GM19025 (cell line): ENCODE measurements around the gene ZNF350.
A peak's percentile ranks its signal among the peaks of the same experiment; 100 is the strongest.
"Not testable (repeated sequence)": the region's sequence is repeated elsewhere in the genome, so short reads cannot be mapped to it uniquely, and the experiment has no call there.

ENCODE experiments used
- ATAC-seq: cut with Tn5 transposase; IDR thresholded peaks from one replicate; pipeline ENCODE4 v1.9.1; 2021; ENCODE audit warnings: mild to moderate bottlenecking, low read depth, moderate library complexity; ENCODE audit not compliant: unreplicated experiment

Gene ZNF350

DNA sequence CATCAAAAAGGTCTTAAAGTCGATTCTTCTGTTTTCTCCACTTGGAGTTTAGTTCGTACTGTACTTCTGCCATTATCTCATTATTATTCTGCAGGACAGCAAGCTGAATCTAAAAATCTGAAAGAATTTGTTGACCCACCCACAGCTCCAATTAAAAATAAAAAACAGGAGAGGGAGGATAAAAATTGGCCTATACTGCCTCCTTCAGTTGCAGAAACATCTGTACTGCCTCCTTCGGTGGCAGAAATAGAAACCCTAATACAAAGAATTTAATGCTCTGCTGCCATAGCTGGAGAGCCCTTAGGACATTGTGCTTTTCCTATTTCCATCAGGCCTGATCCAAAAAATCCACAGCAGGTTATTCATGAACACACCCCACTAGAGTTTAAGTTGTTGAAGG is 9.8 kb downstream of the ZNF350 start:
- ATAC-seq: no peak

DNA sequence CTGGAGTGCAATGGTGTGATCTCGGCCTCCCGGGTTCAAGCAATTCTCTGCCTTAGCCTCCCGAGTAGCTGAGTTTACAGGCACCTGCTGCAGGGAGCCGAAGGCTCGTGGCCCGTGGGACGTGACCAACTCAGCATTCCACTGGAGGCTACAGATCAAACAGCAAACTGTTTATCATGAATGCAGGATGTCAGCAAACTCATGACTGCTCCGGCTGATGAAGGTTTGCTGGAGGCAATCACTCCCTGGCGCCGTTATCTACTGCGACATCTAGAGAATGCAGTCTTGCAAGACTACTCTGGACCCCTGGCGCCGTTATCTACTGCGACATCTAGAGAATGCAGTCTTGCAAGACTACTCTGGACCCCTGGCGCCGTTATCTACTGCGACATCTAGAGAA is 10.9 kb downstream of the ZNF350 start:
- ATAC-seq: not testable (repeated sequence)

- ATAC-seq: no peak
These were observed 15.0 kb downstream of the ZNF350 start for GRCh38 chr19:51971624-51972023.

DNA sequence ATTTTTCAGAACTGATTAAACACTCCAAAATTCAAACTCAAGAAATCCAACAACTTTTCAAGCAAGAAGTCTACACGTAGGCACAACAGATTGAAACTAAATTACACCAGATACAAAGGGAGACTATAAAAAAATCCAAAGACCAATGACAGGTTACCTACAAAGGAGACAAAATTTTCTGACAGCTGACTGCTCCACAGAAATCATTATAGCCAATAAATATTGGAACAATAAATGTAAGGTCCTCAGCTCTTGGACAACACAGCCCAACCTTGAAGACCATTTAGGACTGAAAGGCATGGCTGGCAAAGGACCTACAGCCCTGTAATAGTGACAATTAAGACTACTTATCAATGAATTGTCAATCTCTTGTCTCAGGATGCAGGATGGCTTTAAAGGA is 15.9 kb downstream of the ZNF350 start:
- ATAC-seq: no peak

- ATAC-seq: no peak
These were observed 21.1 kb downstream of the ZNF350 start for GRCh38 chr19:51965583-51965982.

DNA sequence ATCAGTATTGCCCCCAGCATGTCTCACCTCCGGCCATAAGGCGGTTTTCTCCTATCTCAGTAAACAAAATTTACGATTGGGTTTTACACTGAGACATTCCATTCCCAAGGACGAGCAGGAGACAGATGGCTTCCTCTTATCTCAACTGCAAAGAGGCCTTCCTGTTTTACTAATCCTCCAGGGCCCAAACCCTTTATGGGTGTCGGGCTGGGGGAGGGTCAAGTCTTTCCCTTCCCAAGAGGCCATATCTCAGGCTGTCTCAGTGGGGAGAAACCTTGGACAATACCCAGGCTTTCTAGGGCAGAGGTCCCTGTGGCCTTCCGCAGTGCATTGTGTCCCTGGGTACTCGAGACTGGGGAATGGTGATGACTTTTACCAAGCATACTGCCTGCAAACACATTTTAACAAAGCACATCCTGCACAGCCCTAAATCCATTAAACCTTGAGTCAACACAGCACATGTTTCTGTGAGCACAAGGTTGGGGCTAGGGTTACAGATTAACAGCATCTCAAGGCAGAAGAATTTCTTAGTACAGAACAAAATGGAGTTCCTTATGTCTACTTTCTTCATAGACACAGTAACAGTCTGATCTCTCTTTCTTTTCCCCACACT is 25.9 kb downstream of the ZNF350 start:
- not testable (repeated sequence) for ATAC-seq

DNA sequence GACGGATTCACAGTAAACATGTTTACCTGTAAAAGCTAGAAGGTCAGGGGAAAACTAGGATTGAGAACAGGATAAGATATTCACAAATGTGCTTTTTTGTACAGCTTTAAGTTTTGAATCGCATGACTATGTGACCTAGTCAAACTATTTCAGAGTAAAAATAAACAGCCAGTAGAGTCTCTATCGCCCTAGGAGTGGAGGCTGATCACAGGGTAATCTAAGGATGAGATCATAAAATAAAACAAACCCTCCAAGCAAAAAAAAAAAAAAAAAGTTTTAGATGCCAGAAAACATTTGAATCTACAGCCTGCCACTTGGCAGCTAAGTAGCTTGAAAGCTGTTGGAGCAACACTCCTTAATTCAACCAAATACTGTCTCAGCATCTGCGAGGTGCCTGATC is 26.8 kb downstream of the ZNF350 start:
- no peak for ATAC-seq

DNA sequence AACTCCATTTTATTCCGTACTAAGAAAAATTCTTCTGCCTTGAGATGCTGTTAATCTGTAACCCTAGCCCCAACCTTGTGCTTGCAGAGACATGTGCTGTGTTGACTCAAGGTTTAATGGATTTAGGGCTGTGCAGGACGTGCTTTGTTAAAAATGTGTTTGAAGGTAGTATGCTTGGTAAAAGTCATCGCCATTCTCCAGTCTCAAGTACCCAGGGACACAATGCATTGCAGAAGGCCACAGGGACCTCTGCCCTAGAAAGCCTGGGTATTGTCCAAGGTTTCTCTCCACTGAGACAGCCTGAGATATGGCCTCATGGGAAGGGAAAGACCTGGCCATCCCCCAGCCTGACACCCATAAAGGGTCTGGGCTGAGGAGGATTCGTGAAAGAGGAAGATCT is 28.8 kb downstream of the ZNF350 start:
- not testable (repeated sequence) for ATAC-seq

GRCh38 chr19:51948975-51949374 is 37.7 kb downstream of the ZNF350 start:
- ATAC-seq: no peak

- no peak for ATAC-seq
These were observed 40.0 kb downstream of the ZNF350 start for GRCh38 chr19:51946602-51947001.

- no peak for ATAC-seq
These were observed 41.7 kb downstream of the ZNF350 start for GRCh38 chr19:51944798-51945552.

DNA sequence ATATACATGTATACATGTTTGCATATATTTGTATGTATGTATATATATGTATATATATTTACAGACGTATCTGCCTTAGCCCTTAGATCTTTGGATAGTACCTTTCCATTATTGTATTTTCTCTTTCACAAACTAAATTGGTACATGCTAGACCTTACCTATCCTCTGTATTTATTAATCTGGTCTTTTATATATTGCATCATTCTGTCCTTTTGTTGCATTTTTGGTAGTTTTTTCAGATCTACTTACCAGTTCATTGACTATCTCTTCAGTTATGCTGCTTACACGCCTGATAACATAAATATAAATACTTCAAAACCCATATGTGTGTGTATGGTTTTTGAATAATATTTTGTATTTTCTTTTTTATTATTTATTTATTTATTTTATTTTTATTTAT is 47.7 kb downstream of the ZNF350 start:
- ATAC-seq: no peak

GRCh38 chr19:51931921-51932320 is 54.7 kb downstream of the ZNF350 start:
- no peak for ATAC-seq

GRCh38 chr19:51927859-51928258 is 58.8 kb downstream of the ZNF350 start:
- no peak for ATAC-seq

DNA sequence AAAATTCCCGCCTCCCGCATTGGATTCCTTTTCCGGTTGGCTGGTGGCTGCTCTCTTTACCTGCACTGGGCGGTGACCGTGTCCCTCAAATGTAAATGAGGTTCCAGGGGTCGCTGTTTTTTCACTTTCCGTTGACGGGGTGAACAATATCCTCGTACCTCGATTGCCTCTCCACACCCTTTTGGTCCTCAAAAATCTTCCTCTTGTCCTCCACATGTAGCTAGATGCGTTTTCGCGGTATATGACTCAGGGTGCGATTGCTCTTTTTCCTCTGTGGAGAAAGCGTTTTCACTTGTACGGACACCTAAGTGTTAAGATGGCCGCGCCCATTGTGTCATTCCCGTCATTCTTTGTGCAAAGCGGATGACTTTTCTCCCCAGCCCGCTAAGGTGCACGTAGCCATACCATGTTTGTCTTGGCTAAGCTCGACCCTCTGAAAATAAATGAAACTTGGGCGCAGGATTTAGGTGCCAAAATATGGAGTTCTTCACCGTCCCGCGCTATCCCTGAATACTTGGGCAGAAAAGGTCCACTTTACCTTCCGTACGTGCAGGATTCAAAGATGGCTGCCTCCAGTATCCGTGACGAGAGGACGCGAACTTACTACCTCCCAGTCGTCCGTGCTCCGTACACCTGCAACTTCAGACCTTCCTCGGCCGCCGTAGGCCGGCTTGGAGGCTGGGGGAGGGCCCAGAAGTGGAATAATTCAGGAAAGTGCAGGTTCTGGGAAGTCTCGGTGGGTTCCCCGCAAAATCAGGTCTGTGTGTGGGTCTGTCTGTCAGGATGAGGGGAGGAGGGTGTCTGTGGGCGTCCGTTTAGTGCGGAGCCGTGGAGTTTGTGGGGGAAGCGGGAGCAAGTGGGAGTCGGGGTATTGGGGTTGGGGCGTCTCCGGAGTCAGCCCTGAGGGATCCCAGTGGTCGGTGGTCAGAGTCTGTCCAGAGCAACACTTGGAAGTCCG is 59.6 kb downstream of the ZNF350 start, which contains the start of gene ZNF613:
TSS of gene ZNF613 (plus strand) at position 689 of the 958 bp plus-strand sequence. CDS start 8,749 bp downstream, outside the sequence.
- ATAC-seq: peak; percentile 82

GRCh38 chr19:51926426-51926783 is 60.2 kb downstream of the ZNF350 start:
- no peak for ATAC-seq

DNA sequence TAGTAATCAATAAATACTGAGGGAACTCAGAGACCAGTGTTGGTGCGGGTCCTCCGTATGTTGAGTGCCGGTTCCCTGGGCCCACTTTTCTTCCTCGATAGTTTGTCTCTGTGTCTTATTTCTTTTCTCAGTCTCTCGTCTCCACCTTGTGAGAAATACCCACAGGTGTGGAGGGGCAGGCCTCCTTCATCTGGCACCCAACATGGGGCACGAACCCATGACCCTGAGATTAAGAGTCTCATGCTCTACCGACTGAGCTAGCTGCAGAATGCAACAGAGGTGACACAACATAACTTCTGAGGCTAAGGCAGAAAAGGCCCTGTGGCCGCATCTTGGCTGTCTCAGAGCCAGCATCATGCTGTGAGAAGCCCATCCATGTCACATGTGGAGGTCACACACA is 64.7 kb downstream of the ZNF350 start:
- ATAC-seq: no peak

GRCh38 chr19:51919606-51920005 is 67.0 kb downstream of the ZNF350 start:
- no peak for ATAC-seq

GRCh38 chr19:51916167-51916566 is 70.5 kb downstream of the ZNF350 start:
- ATAC-seq: no peak

DNA sequence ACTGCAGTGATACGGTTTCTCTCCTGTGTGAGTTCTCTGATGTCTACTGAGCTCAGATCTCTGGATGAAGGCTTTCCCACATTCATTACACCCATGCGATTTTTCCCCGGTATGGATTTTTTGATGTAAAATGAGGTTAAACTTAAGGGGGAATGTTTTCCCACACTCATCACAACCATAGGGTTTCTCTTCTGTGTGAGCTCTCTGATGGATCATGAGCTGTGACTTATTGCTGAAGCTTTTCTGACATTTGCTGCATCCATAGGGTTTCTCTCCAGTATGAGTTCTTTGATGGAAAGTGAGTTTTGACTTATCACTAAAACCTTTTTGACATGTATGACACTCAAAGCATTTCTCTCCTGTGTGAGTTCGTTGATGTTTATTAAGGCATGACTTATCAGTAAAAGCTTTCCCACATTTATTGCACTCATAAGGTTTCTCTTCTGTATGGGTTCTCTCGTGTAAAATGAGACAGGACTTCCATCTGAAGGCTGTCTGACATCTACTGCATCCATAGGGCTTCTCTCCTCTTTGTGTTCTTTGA is 71.2 kb downstream of the ZNF350 start:
- no peak for ATAC-seq
